Adrenal gland (tissue), 5 donors: Measurements from ENCODE around the gene MACROH2A2.

Source experiments
- POLR2A ChIP-seq, 2 donors: fragments of 450-650 bp; IDR thresholded peaks; one replicate each; pipeline ENCODE4 v1.6.1; 2017; ENCODE audit warnings: antibody characterized with exemption in 2 of 2, mild to moderate bottlenecking in 2 of 2, moderate library complexity in 1 of 2
- TF ChIP-seq, protein P1 (sequence below), 6 experiments: fragments of 450-650 bp in 4 of 6; fragments of 200-600 bp in 2 of 6; sonication (generic) in 1 of 6; IDR thresholded peaks; 1 replicate in 5 of 6; 2 replicates in 1 of 6; pipeline versions ENCODE4 v1.5.1 to v1.8.0; 2016 to 2021; ENCODE audit warnings: antibody characterized with exemption in 6 of 6, mild to moderate bottlenecking in 2 of 6, moderate library complexity in 1 of 6
- donor health status: DM: no; HTN: no; CAD: no.

DNA sequence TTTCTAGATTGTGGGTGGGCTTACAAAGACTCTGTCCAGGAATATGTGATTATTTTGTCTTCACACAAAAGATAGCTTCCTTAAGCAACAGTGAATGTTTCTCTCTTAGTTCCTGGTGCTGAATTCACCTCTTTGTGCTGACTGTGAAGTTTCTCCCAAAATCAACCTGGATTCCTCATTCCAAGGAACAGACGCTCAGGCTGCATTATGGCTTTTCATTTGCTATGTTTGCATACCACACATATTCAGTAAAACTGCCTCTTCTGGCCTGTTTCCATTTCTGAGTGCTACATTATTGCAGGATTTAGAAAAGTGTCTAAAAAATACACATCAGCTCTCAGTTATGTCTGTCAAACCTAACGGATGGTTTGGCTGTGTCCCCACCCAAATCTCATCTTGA is 21.5 kb downstream of the MACROH2A2 start:
- TF ChIP-seq, protein P1, sequence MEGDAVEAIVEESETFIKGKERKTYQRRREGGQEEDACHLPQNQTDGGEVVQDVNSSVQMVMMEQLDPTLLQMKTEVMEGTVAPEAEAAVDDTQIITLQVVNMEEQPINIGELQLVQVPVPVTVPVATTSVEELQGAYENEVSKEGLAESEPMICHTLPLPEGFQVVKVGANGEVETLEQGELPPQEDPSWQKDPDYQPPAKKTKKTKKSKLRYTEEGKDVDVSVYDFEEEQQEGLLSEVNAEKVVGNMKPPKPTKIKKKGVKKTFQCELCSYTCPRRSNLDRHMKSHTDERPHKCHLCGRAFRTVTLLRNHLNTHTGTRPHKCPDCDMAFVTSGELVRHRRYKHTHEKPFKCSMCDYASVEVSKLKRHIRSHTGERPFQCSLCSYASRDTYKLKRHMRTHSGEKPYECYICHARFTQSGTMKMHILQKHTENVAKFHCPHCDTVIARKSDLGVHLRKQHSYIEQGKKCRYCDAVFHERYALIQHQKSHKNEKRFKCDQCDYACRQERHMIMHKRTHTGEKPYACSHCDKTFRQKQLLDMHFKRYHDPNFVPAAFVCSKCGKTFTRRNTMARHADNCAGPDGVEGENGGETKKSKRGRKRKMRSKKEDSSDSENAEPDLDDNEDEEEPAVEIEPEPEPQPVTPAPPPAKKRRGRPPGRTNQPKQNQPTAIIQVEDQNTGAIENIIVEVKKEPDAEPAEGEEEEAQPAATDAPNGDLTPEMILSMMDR (IDR thresholded peaks at IDR 0.05): no peak
- TF ChIP-seq POLR2A (IDR thresholded peaks at IDR 0.05): no peak
